GOT3 (cell line): ENCODE data around the gene FRG2B.
"Not testable (repeated sequence)": the region's sequence is repeated elsewhere in the genome, so short reads cannot be mapped to it uniquely, and the experiment has no call there.

ENCODE experiments used
- DNase-seq: peaks from one replicate; lab custom pipeline; 2025; ENCODE audit warnings: mixed read lengths; lab: John Stamatoyannopoulos, UW

Gene FRG2B

GRCh38 chr10:133626695-133627094, at the start of gene FRG2B:
Gene FRG2B, minus strand, starts transcription at chr10:133626795. Its CDS starts 53 bp downstream, at chr10:133626742.
- not testable (repeated sequence) for DNase-seq

- DNase-seq, result not testable (repeated sequence)
Observed at GRCh38 chr10:133667446-133667845, 40.9 kb upstream of the FRG2B start.

- not testable (repeated sequence) for DNase-seq
Observed at GRCh38 chr10:133663544-133664160, 37.1 kb upstream of the FRG2B start.

GRCh38 chr10:133661122-133661521, 34.5 kb upstream of the FRG2B start:
- DNase-seq, result not testable (repeated sequence)

GRCh38 chr10:133660516-133660915, 33.9 kb upstream of the FRG2B start:
- DNase-seq, result not testable (repeated sequence)

- not testable (repeated sequence) for DNase-seq
Observed at GRCh38 chr10:133657276-133657675, 30.7 kb upstream of the FRG2B start.

GRCh38 chr10:133648872-133649455, 22.4 kb upstream of the FRG2B start:
- not testable (repeated sequence) for DNase-seq

GRCh38 chr10:133647075-133647748, 20.6 kb upstream of the FRG2B start:
- not testable (repeated sequence) for DNase-seq

GRCh38 chr10:133637846-133638235, 11.2 kb upstream of the FRG2B start:
- DNase-seq, result not testable (repeated sequence)

GRCh38 chr10:133637202-133637845, 10.7 kb upstream of the FRG2B start:
- not testable (repeated sequence) for DNase-seq

GRCh38 chr10:133630723-133631249, 4.2 kb upstream of the FRG2B start:
- DNase-seq, result not testable (repeated sequence)

GRCh38 chr10:133622544-133622943, 4.1 kb downstream of the FRG2B start:
- DNase-seq, result not testable (repeated sequence)

- DNase-seq, result no peak
Observed at GRCh38 chr10:133618851-133619250, 7.7 kb downstream of the FRG2B start.

GRCh38 chr10:133617196-133617595, 9.4 kb downstream of the FRG2B start:
- DNase-seq, result no peak

GRCh38 chr10:133616371-133617130, 10.0 kb downstream of the FRG2B start:
- no peak for DNase-seq

GRCh38 chr10:133614830-133615580, 11.6 kb downstream of the FRG2B start:
- no peak for DNase-seq

- DNase-seq, result no peak
Observed at GRCh38 chr10:133613699-133614098, 12.9 kb downstream of the FRG2B start.

GRCh38 chr10:133611079-133611478, 15.5 kb downstream of the FRG2B start:
- DNase-seq, result no peak

- no peak for DNase-seq
Observed at GRCh38 chr10:133608855-133609254, 17.7 kb downstream of the FRG2B start.

GRCh38 chr10:133603434-133603833, 23.2 kb downstream of the FRG2B start:
- DNase-seq, result not testable (repeated sequence)

- DNase-seq, result no peak
Observed at GRCh38 chr10:133600657-133601056, 25.9 kb downstream of the FRG2B start.
